PC-3 (cell line): ENCODE results near the gene CD248.

Experiments
- CTCF ChIP-seq: fragments of 300-600 bp; sonication (generic); conservative IDR thresholded peaks from 2 replicates; pipeline ENCODE4 v1.5.1; 2017; ENCODE audit warnings: antibody characterized with exemption, low read depth, mild to moderate bottlenecking, low read length
- EZH2phosphoT487 ChIP-seq: fragments of 300-600 bp; sonication (generic); IDR thresholded peaks from 2 replicates; pipeline ENCODE4 v1.6.1; 2018; ENCODE audit warnings: mild to moderate bottlenecking, antibody characterized with exemption, low read length, borderline replicate concordance

- TF ChIP-seq CTCF (no peak), EZH2phosphoT487 (no peak)
Measured at GRCh38 chr11:66317322-66317722, 478 bp upstream of the CD248 start.
